Kidney epithelial cell (primary cell): Measurements from ENCODE around the gene MGMT. TPM values are rescaled to one million over a fixed set of nuclear protein-coding genes. Genes with fewer than 3 reads are reported as not detected.

ENCODE experiments used
- DNase-seq: peaks from one replicate; pipeline ENCODE4 v3.0.0-alpha.2; 2010; ENCODE audit warnings: low read depth
- H3K27me3 ChIP-seq: 2 replicates; pipeline ENCODE4 v1.6.0; 2011; ENCODE audit warnings: low read length; ENCODE audit not compliant: control insufficient read depth, insufficient read depth
- H3K36me3 ChIP-seq: 2 replicates; pipeline ENCODE4 v1.5.1; 2011; ENCODE audit warnings: low read length; ENCODE audit not compliant: control insufficient read depth, insufficient read depth
- H3K4me3 ChIP-seq: 2 replicates; pipeline ENCODE4 v1.5.1; 2011; ENCODE audit warnings: low read depth, mild to moderate bottlenecking, control low read depth, low read length
- total RNA-seq: library from RNA; depleted of rRNA; stranded (reverse); fragments of >200 nt; gene quantifications from 2 replicates; pipeline ENCODE4 v1.2.3, GENCODE V29; 2015
- TF ChIP-seq, protein P1 (sequence below): IDR thresholded peaks from 2 replicates; pipeline ENCODE4 v1.5.1; 2011; ENCODE audit warnings: mild to moderate bottlenecking, moderate library complexity, low read length, control low read depth, inconsistent platforms; ENCODE audit not compliant: insufficient read depth, poor library complexity, severe bottlenecking

MGMT gene
- total RNA-seq, 1 donor from 2014 or later = 36.1 TPM

DNA sequence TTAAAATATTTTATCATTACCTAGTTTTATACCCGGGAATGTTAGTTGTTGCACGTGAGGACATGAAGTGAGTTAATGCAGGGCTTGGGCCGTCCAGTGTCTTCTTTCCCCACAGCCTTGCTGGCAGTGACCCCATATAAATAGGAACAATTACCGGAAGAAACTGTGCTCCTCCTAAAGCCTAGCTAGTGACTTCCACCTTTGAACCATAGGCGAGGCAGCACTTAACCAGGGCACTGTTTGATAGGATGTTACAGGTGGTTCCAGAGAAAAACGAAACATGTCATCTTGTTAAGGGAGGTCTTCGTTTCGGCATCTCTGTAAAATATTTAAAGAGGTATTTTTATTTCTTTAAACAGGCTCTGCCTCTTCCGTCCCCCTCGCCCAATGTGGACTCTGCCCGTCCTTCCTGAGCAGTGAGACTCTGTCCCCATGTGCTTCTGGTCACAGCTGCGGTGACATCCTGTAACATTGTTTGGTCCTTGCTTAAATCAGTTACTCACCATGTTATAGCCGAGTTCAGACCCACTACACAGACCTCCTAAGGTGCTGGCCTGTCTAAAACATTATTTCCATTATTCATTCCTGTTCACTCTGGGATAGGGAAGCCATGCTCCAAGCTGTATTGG, 145.6 kb downstream of the MGMT start:
- TF ChIP-seq, protein P1, sequence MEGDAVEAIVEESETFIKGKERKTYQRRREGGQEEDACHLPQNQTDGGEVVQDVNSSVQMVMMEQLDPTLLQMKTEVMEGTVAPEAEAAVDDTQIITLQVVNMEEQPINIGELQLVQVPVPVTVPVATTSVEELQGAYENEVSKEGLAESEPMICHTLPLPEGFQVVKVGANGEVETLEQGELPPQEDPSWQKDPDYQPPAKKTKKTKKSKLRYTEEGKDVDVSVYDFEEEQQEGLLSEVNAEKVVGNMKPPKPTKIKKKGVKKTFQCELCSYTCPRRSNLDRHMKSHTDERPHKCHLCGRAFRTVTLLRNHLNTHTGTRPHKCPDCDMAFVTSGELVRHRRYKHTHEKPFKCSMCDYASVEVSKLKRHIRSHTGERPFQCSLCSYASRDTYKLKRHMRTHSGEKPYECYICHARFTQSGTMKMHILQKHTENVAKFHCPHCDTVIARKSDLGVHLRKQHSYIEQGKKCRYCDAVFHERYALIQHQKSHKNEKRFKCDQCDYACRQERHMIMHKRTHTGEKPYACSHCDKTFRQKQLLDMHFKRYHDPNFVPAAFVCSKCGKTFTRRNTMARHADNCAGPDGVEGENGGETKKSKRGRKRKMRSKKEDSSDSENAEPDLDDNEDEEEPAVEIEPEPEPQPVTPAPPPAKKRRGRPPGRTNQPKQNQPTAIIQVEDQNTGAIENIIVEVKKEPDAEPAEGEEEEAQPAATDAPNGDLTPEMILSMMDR = no peak
- no peaks in the 10 kb centered on the region for H3K27me3 ChIP-seq
- DNase-seq = no peak
- H3K36me3 ChIP-seq = no peaks in the 10 kb centered on the region
- no peak overlapping the region for H3K4me3 ChIP-seq

DNA sequence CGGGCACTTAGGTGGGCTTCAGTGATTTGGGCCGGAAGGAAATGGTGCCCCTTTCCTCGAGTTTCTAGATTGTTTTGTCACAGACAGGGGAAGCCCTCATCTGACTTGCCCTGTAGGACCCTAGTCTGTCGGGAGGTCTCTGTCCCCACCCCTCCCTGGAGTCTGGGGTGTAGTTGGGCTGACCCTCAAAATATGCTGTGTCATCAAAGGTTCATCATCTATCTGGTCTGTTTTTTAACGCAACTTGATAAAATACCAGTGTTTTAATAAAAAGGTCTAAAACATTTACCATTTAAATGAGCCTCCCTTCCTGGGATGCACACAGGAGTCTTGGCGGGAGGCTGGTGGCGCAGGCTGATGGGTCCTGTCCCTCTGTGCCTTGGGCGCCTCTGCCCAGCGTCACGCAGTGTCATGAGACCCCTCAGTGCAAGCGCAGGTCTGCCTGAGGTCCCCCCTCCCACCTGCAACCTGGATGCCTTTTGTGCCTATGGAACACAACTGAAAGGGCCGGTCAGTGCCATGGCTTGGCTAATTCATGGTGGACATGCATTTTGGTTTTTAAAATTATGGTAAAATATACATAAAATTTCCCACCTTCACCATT, 146.4 kb downstream of the MGMT start:
- H3K4me3 ChIP-seq = no peak overlapping the region
- H3K27me3 ChIP-seq = no peaks in the 10 kb centered on the region
- no peaks in the 10 kb centered on the region for H3K36me3 ChIP-seq
- DNase-seq = no peak
- TF ChIP-seq, protein P1 = no peak

DNA sequence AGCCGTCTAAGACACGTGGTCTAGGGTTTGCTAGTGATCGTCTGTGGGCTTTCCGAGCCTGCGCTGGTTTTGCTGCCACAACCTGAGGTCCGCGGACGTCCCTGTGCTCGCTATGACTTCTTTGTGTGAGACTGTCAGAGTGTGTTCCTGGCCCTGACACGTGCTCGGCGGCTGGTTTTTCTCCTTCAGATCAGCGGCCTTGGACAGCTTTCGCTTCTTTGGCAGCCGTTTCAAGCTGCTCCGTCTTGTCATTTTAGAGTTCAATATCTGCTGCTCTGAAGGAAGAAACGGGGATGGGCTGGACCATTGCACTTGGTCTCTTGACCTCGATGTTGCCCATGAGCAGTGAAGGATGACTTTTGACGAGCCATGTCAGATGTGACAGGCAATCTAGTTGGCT, 147.3 kb downstream of the MGMT start:
- DNase-seq = no peak
- Histone ChIP-seq H3K36me3 (no peaks in the 10 kb centered on the region), H3K4me3 (no peak overlapping the region), H3K27me3 (no peaks in the 10 kb centered on the region)
- TF ChIP-seq, protein P1 = no peak

DNA sequence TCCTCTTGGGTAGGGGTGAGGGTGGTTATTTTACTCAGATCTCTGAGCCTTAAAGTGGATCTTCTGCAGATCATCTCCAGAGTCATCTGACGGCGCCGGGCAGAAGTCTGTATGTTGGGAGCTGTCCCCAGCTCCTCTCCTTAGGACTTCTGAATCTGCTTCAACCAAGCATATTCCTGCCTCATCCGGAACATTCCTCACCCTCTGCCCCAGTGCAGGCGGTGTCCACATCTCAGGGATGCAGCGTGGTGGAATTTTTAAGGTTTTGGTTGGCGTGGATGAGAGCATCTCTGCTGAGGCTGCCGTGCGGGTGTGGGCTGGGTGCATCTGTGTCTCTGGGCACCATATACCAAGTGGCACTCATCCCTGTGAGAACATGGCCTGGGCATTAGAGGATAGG, 148.3 kb downstream of the MGMT start:
- Histone ChIP-seq H3K4me3 (no peak overlapping the region), H3K36me3 (no peaks in the 10 kb centered on the region), H3K27me3 (no peaks in the 10 kb centered on the region)
- DNase-seq = no peak
- TF ChIP-seq, protein P1 = no peak

DNA sequence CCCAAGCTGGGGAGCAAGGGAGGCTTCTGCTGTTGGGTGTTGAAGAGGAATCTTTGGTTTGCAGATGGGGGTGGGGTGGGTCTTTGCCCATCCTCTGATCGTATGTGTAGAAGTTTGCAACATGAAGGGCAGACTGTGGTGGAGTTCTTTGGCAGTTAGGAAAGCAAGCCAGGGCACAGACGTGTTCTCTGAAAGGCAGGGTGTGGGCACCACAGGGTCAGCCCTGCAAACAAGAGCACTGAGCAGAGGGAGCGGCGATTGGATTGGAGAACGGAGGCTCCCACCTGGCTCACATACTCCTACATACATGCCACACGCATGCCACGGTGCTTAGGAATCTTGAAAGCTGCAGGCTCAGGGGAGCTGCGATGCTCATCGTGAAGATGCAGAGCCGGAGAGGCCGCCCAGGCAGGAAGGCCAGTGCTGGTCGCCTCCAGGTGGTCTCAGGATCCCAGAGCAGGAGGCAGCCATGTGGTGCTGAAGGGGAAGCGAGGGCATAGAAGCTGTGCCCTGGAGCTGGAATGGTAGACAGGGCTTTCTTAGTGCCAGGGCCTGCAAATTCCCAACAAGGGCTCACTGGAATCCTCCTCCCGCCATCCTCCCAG, 149.0 kb downstream of the MGMT start:
- TF ChIP-seq, protein P1 = no peak
- Histone ChIP-seq H3K4me3 (no peak overlapping the region), H3K27me3 (no peaks in the 10 kb centered on the region), H3K36me3 (no peaks in the 10 kb centered on the region)
- DNase-seq = no peak
